H1 (cell line): ENCODE results near the gene FAAP100. TPM values are rescaled to one million over a fixed set of nuclear protein-coding genes. Genes with fewer than 3 reads are reported as not detected.

ENCODE experiments used
- CTCF ChIA-PET: fragments of 300-600 bp; sonication (Branson Sonifier 250); formaldehyde crosslinking; loops from one replicate; lab custom pipeline; 2021; ENCODE audit not compliant: partially characterized antibody; lab: Charles Lee
- POLR2A ChIA-PET: fragments of 300-600 bp; sonication (Branson Sonifier 250); formaldehyde crosslinking; loops from one replicate; lab custom pipeline; 2021; ENCODE audit warnings: inconsistent platforms; ENCODE audit not compliant: partially characterized antibody; lab: Charles Lee
- DNase-seq, 2 experiments: peaks; one replicate each; pipeline versions ENCODE4 v3.0.0 to v3.0.0-alpha.2; 2010 to 2022; ENCODE audit warnings: low spot score in 2 of 2, low read depth in 1 of 2, mixed read lengths in 1 of 2
- FAIRE-seq: peaks from 2 replicates; lab custom pipeline; 2011; peaks lifted over from hg19 to GRCh38; lab: Jason Lieb, UNC
- H2AFZ ChIP-seq: 2 replicates; pipeline ENCODE4 v1.8.1; 2012; ENCODE audit warnings: low read length, inconsistent platforms
- H2AK5ac ChIP-seq: 2 replicates; pipeline ENCODE4 v1.6.1; 2013; ENCODE audit warnings: low read depth, low read length
- H2BK120ac ChIP-seq: replicated peaks from 2 replicates; pipeline ENCODE3; 2013; ENCODE audit warnings: low read depth, low read length, inconsistent platforms
- H2BK12ac ChIP-seq: 2 replicates; pipeline ENCODE4 v1.6.1; 2013; ENCODE audit warnings: low read depth, low read length
- H2BK15ac ChIP-seq: 2 replicates; pipeline ENCODE4 v1.6.1; 2013; ENCODE audit warnings: low read length
- H2BK20ac ChIP-seq: 2 replicates; pipeline ENCODE4 v1.6.1; 2013; ENCODE audit warnings: low read length
- H2BK5ac ChIP-seq: 2 replicates; pipeline ENCODE4 v1.6.1; 2013; ENCODE audit warnings: low read depth, low read length
- H3K14ac ChIP-seq: 2 replicates; pipeline ENCODE4 v1.6.1; 2013; ENCODE audit warnings: inconsistent platforms; ENCODE audit not compliant: insufficient read length
- H3K18ac ChIP-seq: 2 replicates; pipeline ENCODE4 v1.6.1; 2013; ENCODE audit warnings: low read length; ENCODE audit errors: extremely low read depth
- H3K23ac ChIP-seq: 2 replicates; pipeline ENCODE4 v1.6.1; 2013; ENCODE audit warnings: inconsistent platforms; ENCODE audit not compliant: insufficient read length
- H3K23me2 ChIP-seq: 2 replicates; pipeline ENCODE4 v1.6.1; 2013; ENCODE audit warnings: low read depth, low read length
- H3K27ac ChIP-seq: 2 replicates; pipeline ENCODE4 v1.6.1; 2011; ENCODE audit warnings: low read depth, low read length, inconsistent platforms
- H3K27me3 ChIP-seq, 4 experiments: replicated peaks in 1 of 4; 1 replicate in 1 of 4; 2 replicates in 3 of 4; pipeline versions ENCODE4 v1.6.1 to v1.8.1; 2011 to 2013; ENCODE audit warnings: low read length in 3 of 4, mild to moderate bottlenecking in 3 of 4, inconsistent platforms in 2 of 4, mixed read lengths in 2 of 4, moderate library complexity in 1 of 4; ENCODE audit not compliant: control insufficient read depth in 3 of 4, insufficient read depth in 3 of 4; ENCODE audit errors: extremely low read depth in 1 of 4
- H3K36me3 ChIP-seq, 4 experiments: 2 replicates each; pipeline versions ENCODE4 v1.6.1 to v1.8.1; 2011 to 2013; ENCODE audit warnings: mild to moderate bottlenecking in 4 of 4, low read length in 3 of 4, moderate library complexity in 2 of 4, control low read depth in 1 of 4, inconsistent platforms in 1 of 4; ENCODE audit not compliant: insufficient read depth in 4 of 4, control insufficient read depth in 2 of 4
- H3K4ac ChIP-seq: replicated peaks from 2 replicates; pipeline ENCODE3; 2013; ENCODE audit warnings: low read length, low read depth, mixed read lengths, inconsistent platforms; ENCODE audit not compliant: insufficient read length
- H3K4me1 ChIP-seq, 4 experiments: replicated peaks in 1 of 4; 1 replicate in 1 of 4; 2 replicates in 3 of 4; pipeline versions ENCODE4 v1.6.1 to v1.8.1; 2011 to 2013; ENCODE audit warnings: low read length in 3 of 4, inconsistent platforms in 2 of 4, mixed read lengths in 1 of 4; ENCODE audit not compliant: insufficient read depth in 4 of 4, control insufficient read depth in 3 of 4
- H3K4me2 ChIP-seq, 2 experiments: 2 replicates each; pipeline versions ENCODE4 v1.6.1 to v1.8.1; 2011 to 2013; ENCODE audit warnings: low read depth in 2 of 2, low read length in 2 of 2, control low read depth in 1 of 2, inconsistent platforms in 1 of 2, mild to moderate bottlenecking in 1 of 2; ENCODE audit not compliant: insufficient read depth in 1 of 2
- H3K4me3 ChIP-seq, 4 experiments: fragments of 200-600, 300-600 bp in 1 of 4; sonication (generic), shearing (Covaris generic), sonication (Bioruptor Twin) in 1 of 4; 2 replicates each; pipeline versions ENCODE4 v1.5.1 to v1.8.1; 2011 to 2016; ENCODE audit warnings: low read length in 4 of 4, low read depth in 3 of 4, control low read depth in 2 of 4, inconsistent platforms in 2 of 4, mild to moderate bottlenecking in 2 of 4, mixed read lengths in 1 of 4, moderate library complexity in 1 of 4; ENCODE audit not compliant: insufficient read depth in 2 of 4; ENCODE audit errors: extremely low read depth in 1 of 4
- H3K56ac ChIP-seq: replicated peaks from 2 replicates; pipeline ENCODE3; 2013; ENCODE audit warnings: low read depth, mild to moderate bottlenecking, mixed read lengths, low read length, inconsistent platforms; ENCODE audit not compliant: insufficient read length
- H3K79me1 ChIP-seq: 2 replicates; pipeline ENCODE4 v1.6.1; 2013; ENCODE audit warnings: low read depth, low read length, control low read depth
- H3K79me2 ChIP-seq, 2 experiments: 2 replicates each; pipeline versions ENCODE4 v1.6.1 to v1.8.1; 2012 to 2013; ENCODE audit warnings: low read length in 2 of 2, mild to moderate bottlenecking in 2 of 2, inconsistent platforms in 1 of 2; ENCODE audit not compliant: insufficient read depth in 2 of 2, control insufficient read depth in 1 of 2
- H3K9ac ChIP-seq, 4 experiments: replicated peaks in 1 of 4; 1 replicate in 1 of 4; 2 replicates in 3 of 4; pipeline versions ENCODE4 v1.6.1 to v1.8.1; 2011 to 2013; ENCODE audit warnings: low read depth in 3 of 4, low read length in 3 of 4, control low read depth in 2 of 4, mild to moderate bottlenecking in 2 of 4, moderate library complexity in 2 of 4, inconsistent platforms in 1 of 4; ENCODE audit errors: extremely low read depth in 1 of 4
- H3K9me3 ChIP-seq, 2 experiments: 2 replicates each; pipeline versions ENCODE4 v1.6.1 to v1.8.1; 2012 to 2013; ENCODE audit warnings: mild to moderate bottlenecking in 2 of 2, moderate library complexity in 2 of 2, control low read depth in 1 of 2, inconsistent platforms in 1 of 2, low read depth in 1 of 2, low read length in 1 of 2, mixed read lengths in 1 of 2; ENCODE audit not compliant: insufficient read depth in 2 of 2
- H4K20me1 ChIP-seq, 2 experiments: replicated peaks in 1 of 2; 2 replicates each; pipeline versions ENCODE3 to v1.8.1; 2011 to 2013; ENCODE audit warnings: inconsistent platforms in 2 of 2, low read length in 2 of 2, mild to moderate bottlenecking in 1 of 2; ENCODE audit not compliant: insufficient read depth in 2 of 2, control insufficient read depth in 1 of 2
- H4K5ac ChIP-seq: 2 replicates; pipeline ENCODE4 v1.6.1; 2013; ENCODE audit warnings: low read length, low read depth, mixed read lengths, inconsistent platforms; ENCODE audit not compliant: insufficient read length
- H4K8ac ChIP-seq: 2 replicates; pipeline ENCODE4 v1.8.0; 2013; ENCODE audit warnings: mild to moderate bottlenecking, moderate library complexity, low read length, inconsistent platforms; ENCODE audit not compliant: insufficient read depth; ENCODE audit errors: extremely low read depth
- H4K91ac ChIP-seq: replicated peaks from 2 replicates; pipeline ENCODE3; 2013; ENCODE audit warnings: low read length, mixed read lengths, inconsistent platforms; ENCODE audit not compliant: insufficient read length
- ATF3 ChIP-seq: IDR thresholded peaks from 2 replicates; pipeline ENCODE4 v1.6.1; 2011; ENCODE audit warnings: low read depth, mild to moderate bottlenecking, low read length; ENCODE audit not compliant: insufficient read depth
- BCL11A ChIP-seq, 2 experiments: IDR thresholded peaks; one replicate each; pipeline ENCODE4 v1.6.1; 2011; ENCODE audit warnings: low read depth in 2 of 2, low read length in 2 of 2, mild to moderate bottlenecking in 2 of 2
- CREB1 ChIP-seq: IDR thresholded peaks from 2 replicates; pipeline ENCODE4 v1.6.1; 2012; ENCODE audit warnings: inconsistent platforms
- EGR1 ChIP-seq: IDR thresholded peaks from 2 replicates; pipeline ENCODE4 v1.6.1; 2011; ENCODE audit warnings: low read depth, low read length, borderline replicate concordance
- EP300 ChIP-seq, 2 experiments: IDR thresholded peaks; 1 replicate in 1 of 2; 2 replicates in 1 of 2; pipeline ENCODE4 v1.6.1; 2011 to 2012; ENCODE audit warnings: low read depth in 2 of 2, low read length in 2 of 2, mild to moderate bottlenecking in 2 of 2, borderline replicate concordance in 1 of 2, inconsistent platforms in 1 of 2, moderate library complexity in 1 of 2
- JUN ChIP-seq: IDR thresholded peaks from 2 replicates; pipeline ENCODE4 v1.6.1; 2011; ENCODE audit warnings: low read depth, mild to moderate bottlenecking, improper control_type of control experiment, low read length
- KDM5A ChIP-seq: fragments of 200-600 bp; IDR thresholded peaks from 2 replicates; pipeline ENCODE4 v1.7.1; 2012; ENCODE audit warnings: mild to moderate bottlenecking, low read length, inconsistent platforms, mixed read lengths
- MAFK ChIP-seq: IDR thresholded peaks from 2 replicates; pipeline ENCODE4 v1.6.1; 2012; ENCODE audit warnings: low read depth, mild to moderate bottlenecking, improper control_type of control experiment, low read length
- POLR2A ChIP-seq, 2 experiments: IDR thresholded peaks; 1 replicate in 1 of 2; 2 replicates in 1 of 2; pipeline ENCODE4 v1.6.1; 2011; ENCODE audit warnings: low read depth in 2 of 2, low read length in 2 of 2, mild to moderate bottlenecking in 2 of 2; ENCODE audit errors: control extremely low read depth in 1 of 2
- SP1 ChIP-seq: IDR thresholded peaks from 2 replicates; pipeline ENCODE4 v1.6.1; 2011; ENCODE audit warnings: low read depth, low read length
- TEAD4 ChIP-seq: IDR thresholded peaks from 2 replicates; pipeline ENCODE4 v1.6.1; 2012; ENCODE audit warnings: low read depth, low read length, inconsistent platforms, mixed read lengths
- YY1 ChIP-seq: IDR thresholded peaks from 2 replicates; pipeline ENCODE4 v1.6.1; 2011; ENCODE audit warnings: low read depth, mild to moderate bottlenecking, low read length
- WGBS, 2 experiments: shearing (Covaris generic) in 1 of 2; methylation state at CpG; one replicate each; pipeline versions ENCODE4 v1.1.6 to v1.1.7; 2013 to 2015; ENCODE audit warnings: low lambda C conversion rate in 2 of 2, mixed read lengths in 2 of 2, inconsistent platforms in 1 of 2, low coverage in 1 of 2, missing lambda C conversion rate in 1 of 2; ENCODE audit not compliant: insufficient replicate concordance in 2 of 2, insufficient coverage in 1 of 2, insufficient read length in 1 of 2; ENCODE audit errors: extremely low coverage in 1 of 2, missing lambda C conversion rate in 1 of 2; 5-methylcytosine and 5-hydroxymethylcytosine counted together
- polyA plus RNA-seq, 7 experiments: library from polyadenylated mRNA; depleted of rRNA in 3 of 7; stranded (reverse) in 5 of 7; unstranded in 2 of 7; fragments of >200 nt in 5 of 7; fragments of 200-250 nt in 2 of 7; gene quantifications; 1 replicate in 5 of 7; 2 replicates in 1 of 7; 4 replicates in 1 of 7; pipeline versions ENCODE4 v1.2.1 to v1.2.3, GENCODE V29; 2011 to 2013; ENCODE audit warnings: missing spikeins in 2 of 7, mixed read lengths in 2 of 7
- total RNA-seq: library from RNA; stranded (reverse); fragmentation: NEBNext Ultra II Directional; extraction: Animal tissue kit (Norgen Biotek cat#: 25700); gene quantifications from 2 replicates; pipeline ENCODE4 v1.2.1, GENCODE V29; 2021

The FAAP100 gene
- total and polyA plus RNA-seq, 2 of the 8 experiments (the other 6 are each of a cell fraction or from before 2014, with no cell fraction given) = 23.2 to 41.8 TPM

GRCh38 chr17:81528651-81529436 lies 23.3 kb downstream of the FAAP100 start:
- Histone ChIP-seq H3K18ac (no peak overlapping the region), H2BK12ac (no peak overlapping the region), H2BK120ac (no peak overlapping the region), H4K5ac (no peak overlapping the region), H3K9ac (no peak overlapping the region), H2BK5ac (no peak overlapping the region), H2AK5ac (no peak overlapping the region), H3K9me3 (peaks cover 4 to 8% of the 10 kb centered on the region in 2 experiments; a peak in 1 of 4 replicates), H3K4me2 (no peak overlapping the region), H3K27me3 (peaks cover 0 to 9% (median 8%) of the 10 kb centered on the region in 4 experiments; a peak in 4 of 7 replicates), H4K20me1 (peaks cover 0 to 7% of the 10 kb centered on the region in 2 experiments), H3K56ac (no peak overlapping the region), H2AFZ (no peak overlapping the region), H3K36me3 (no peaks in the 10 kb centered on the region), H3K4me1 (0 out of 7 replicates have a peak, but pooled peaks cover 0 to under 1% (median 0%) of the 10 kb centered on the region in 4 experiments), H3K4ac (no peak overlapping the region), H4K91ac (peak overlapping the region; percentile 30), H3K23ac (no peak overlapping the region), H3K79me2 (no peaks in the 10 kb centered on the region), H3K4me3 (no peak overlapping the region), H3K23me2 (peaks cover 19% of the 10 kb centered on the region; the same call in 1 of the 2 replicates), H2BK20ac (no peak overlapping the region), H2BK15ac (no peak overlapping the region), H3K27ac (no peak overlapping the region), H4K8ac (no peak overlapping the region), H3K14ac (no peak overlapping the region), H3K79me1 (no peaks in the 10 kb centered on the region)
- WGBS, 2 experiments = 92% methylated on average over 32 of the region's 62 CpGs; no CpG with 5 or more reads in 1 of the 2 experiments
- POLR2A ChIA-PET = interaction anchor here (1.2 to 30.5 kb wide), 5 partner anchors 9 to 32 kb away, joined by 3 to 1004 read pairs (median 15); partner anchors contain the start of gene ACTG1
- no peak for DNase-seq
- CTCF ChIA-PET = interaction anchor here (0.6 to 2.6 kb wide), 5 partner anchors 9 to 89 kb away, joined by 3 to 16 read pairs (median 7); no protein-coding TSS in a partner anchor
- FAIRE-seq = no peak
- no peak for TF ChIP-seq ATF3
- no peak for TF ChIP-seq CREB1
- no peak for TF ChIP-seq EP300 (IDR thresholded peaks at IDR 0.05; ENCODE audit: borderline replicate concordance in 1 of 2, low read depth in 2 of 2, low read length in 2 of 2)
- no peak for TF ChIP-seq POLR2A (IDR thresholded peaks at IDR 0.05; ENCODE audit: control extremely low read depth in 1 of 2, low read depth in 2 of 2, low read length in 2 of 2)
- no peak for TF ChIP-seq BCL11A (IDR thresholded peaks at IDR 0.05; ENCODE audit: low read depth in 2 of 2, low read length in 2 of 2)
- TF ChIP-seq TEAD4 = no peak
- TF ChIP-seq KDM5A = no peak
- TF ChIP-seq EGR1 = no peak
- no peak for TF ChIP-seq SP1
- no peak for TF ChIP-seq JUN
- no peak for TF ChIP-seq YY1
- no peak for TF ChIP-seq MAFK
